Kidney glomerular epithelial cell (primary cell): Measurements from ENCODE around the gene HECW1.
A peak's percentile ranks its signal among the peaks of the same experiment; 100 is the strongest.

Source experiments
- DNase-seq: peaks from one replicate; lab custom pipeline; 2025; lab: John Stamatoyannopoulos, UW

Gene HECW1

GRCh38 chr7:43265139-43265538, 152.7 kb downstream of the HECW1 start:
- no peak for DNase-seq

- DNase-seq, result no peak
Measured at GRCh38 chr7:43273939-43274719, 161.7 kb downstream of the HECW1 start.

GRCh38 chr7:43274752-43275151, 162.3 kb downstream of the HECW1 start:
- no peak for DNase-seq

GRCh38 chr7:43276547-43276946, 164.1 kb downstream of the HECW1 start:
- DNase-seq, result no peak

- DNase-seq, result no peak
Measured at GRCh38 chr7:43278088-43278644, 165.7 kb downstream of the HECW1 start.

- DNase-seq, result no peak
Measured at GRCh38 chr7:43281268-43281667, 168.8 kb downstream of the HECW1 start.

- no peak for DNase-seq
Measured at GRCh38 chr7:43283706-43284105, 171.3 kb downstream of the HECW1 start.

- no peak for DNase-seq
Measured at GRCh38 chr7:43289826-43290225, 177.4 kb downstream of the HECW1 start.

- DNase-seq, result no peak
Measured at GRCh38 chr7:43290978-43291377, 178.5 kb downstream of the HECW1 start.

- no peak for DNase-seq
Measured at GRCh38 chr7:43291789-43292188, 179.3 kb downstream of the HECW1 start.

GRCh38 chr7:43292384-43292783, 179.9 kb downstream of the HECW1 start:
- DNase-seq, result no peak

- peak; percentile 23 for DNase-seq
Measured at GRCh38 chr7:43294080-43294630, 181.7 kb downstream of the HECW1 start.

GRCh38 chr7:43295429-43295828, 183.0 kb downstream of the HECW1 start:
- no peak for DNase-seq

- DNase-seq, result no peak
Measured at GRCh38 chr7:43296306-43296705, 183.9 kb downstream of the HECW1 start.

GRCh38 chr7:43298617-43299016, 186.2 kb downstream of the HECW1 start:
- no peak for DNase-seq

- DNase-seq, result no peak
Measured at GRCh38 chr7:43300121-43300520, 187.7 kb downstream of the HECW1 start.

GRCh38 chr7:43302211-43302711, 189.8 kb downstream of the HECW1 start:
- DNase-seq, result peak; percentile 9

- no peak for DNase-seq
Measured at GRCh38 chr7:43302773-43303460, 190.5 kb downstream of the HECW1 start.

- no peak for DNase-seq
Measured at GRCh38 chr7:43303740-43304241, 191.3 kb downstream of the HECW1 start.

GRCh38 chr7:43306404-43306803, 194.0 kb downstream of the HECW1 start:
- no peak for DNase-seq

GRCh38 chr7:43307522-43307921, 195.1 kb downstream of the HECW1 start:
- no peak for DNase-seq

- no peak for DNase-seq
Measured at GRCh38 chr7:43308913-43309705, 196.7 kb downstream of the HECW1 start.
